GM23338 (cell line): Measurements from ENCODE around the gene BDH1. TPM values are rescaled to one million over a fixed set of nuclear protein-coding genes. Genes with fewer than 3 reads are reported as not detected.

Experiments
- ATAC-seq: fragments of 200-7000 bp; cut with Tn5 transposase; 3 replicates; pipeline ENCODE4 v1.9.1; 2020
- DNase-seq: peaks from one replicate; pipeline ENCODE4 v3.0.0-alpha.2; 2015; ENCODE audit warnings: low spot score
- H2AFZ ChIP-seq: fragments of 200-600 bp; sonication (generic); 2 replicates; pipeline ENCODE4 v1.8.0; 2016; ENCODE audit warnings: antibody characterized with exemption, mild to moderate bottlenecking, moderate library complexity
- H3F3A ChIP-seq: fragments of 200-600 bp; sonication (generic); replicated peaks from 2 replicates; pipeline ENCODE4 v1.8.0; 2017; ENCODE audit warnings: antibody characterized with exemption, mixed run types, low read depth
- H3K27ac ChIP-seq: fragments of 200-600 bp; sonication (generic); 2 replicates; pipeline ENCODE4 v1.6.1; 2016; ENCODE audit warnings: low read depth
- H3K27me3 ChIP-seq: fragments of 200-600 bp; sonication (generic); 2 replicates; pipeline ENCODE4 v1.8.0; 2016; ENCODE audit warnings: mild to moderate bottlenecking, mixed run types, moderate library complexity; ENCODE audit not compliant: insufficient read depth
- H3K36me3 ChIP-seq: fragments of 200-600 bp; sonication (generic); 2 replicates; pipeline ENCODE4 v1.8.0; 2016; ENCODE audit warnings: mild to moderate bottlenecking; ENCODE audit not compliant: insufficient read depth
- H3K4me1 ChIP-seq: fragments of 200-600 bp; sonication (generic); 2 replicates; pipeline ENCODE4 v1.8.0; 2016; ENCODE audit warnings: mild to moderate bottlenecking, moderate library complexity; ENCODE audit not compliant: insufficient read depth
- H3K4me2 ChIP-seq: fragments of 200-600 bp; sonication (generic); 2 replicates; pipeline ENCODE4 v1.7.1; 2017; ENCODE audit warnings: mixed run types
- H3K4me3 ChIP-seq: fragments of 200-600 bp; sonication (generic); 2 replicates; pipeline ENCODE4 v1.6.1; 2016; ENCODE audit warnings: mixed run types
- H3K79me2 ChIP-seq: fragments of 200-600 bp; sonication (generic); replicated peaks from 2 replicates; pipeline ENCODE4 v1.8.0; 2017; ENCODE audit warnings: mild to moderate bottlenecking; ENCODE audit not compliant: insufficient read depth
- H3K9me2 ChIP-seq: fragments of 200-600 bp; sonication (generic); 2 replicates; pipeline ENCODE4 v1.8.0; 2017; ENCODE audit not compliant: insufficient read depth
- H4K20me1 ChIP-seq: fragments of 200-600 bp; sonication (generic); replicated peaks from 2 replicates; pipeline ENCODE4 v1.8.0; 2017; ENCODE audit warnings: mild to moderate bottlenecking; ENCODE audit not compliant: insufficient read depth
- H3K27ac Mint-ChIP-seq: 2 replicates; pipeline ENCODE4 v1.8.0; 2020; ENCODE audit warnings: inconsistent platforms, mild to moderate bottlenecking, moderate library complexity, mixed read lengths
- H3K27me3 Mint-ChIP-seq: 3 replicates; pipeline ENCODE4 v1.8.0; 2022; ENCODE audit warnings: low read depth, mild to moderate bottlenecking, moderate library complexity, mixed read lengths, inconsistent platforms; ENCODE audit not compliant: insufficient read depth, poor library complexity
- H3K36me3 Mint-ChIP-seq: 3 replicates; pipeline ENCODE4 v1.8.0; 2021; ENCODE audit warnings: low read depth, mild to moderate bottlenecking, inconsistent platforms, moderate library complexity, mixed read lengths
- H3K4me1 Mint-ChIP-seq: 3 replicates; pipeline ENCODE4 v1.8.0; 2020; ENCODE audit warnings: mild to moderate bottlenecking, inconsistent platforms, mixed read lengths
- H3K4me3 Mint-ChIP-seq: 3 replicates; pipeline ENCODE4 v1.8.0; 2021; ENCODE audit warnings: moderate library complexity, mild to moderate bottlenecking, inconsistent platforms, mixed read lengths
- H3K9me3 Mint-ChIP-seq: 3 replicates; pipeline ENCODE4 v1.8.0; 2020; ENCODE audit warnings: moderate library complexity, mild to moderate bottlenecking, inconsistent platforms, mixed read lengths
- CREB1 ChIP-seq: fragments of 250-450 bp; sonication (Bioruptor Pico); IDR thresholded peaks from 2 replicates; pipeline ENCODE4 v1.5.0; 2020; ENCODE audit warnings: low read depth, mild to moderate bottlenecking, moderate library complexity
- EZH2 ChIP-seq: fragments of 200-600 bp; sonication (generic); IDR thresholded peaks from one replicate; pipeline ENCODE4 v1.8.0; 2017; ENCODE audit warnings: antibody characterized with exemption, mild to moderate bottlenecking, low read depth; ENCODE audit not compliant: unreplicated experiment
- EZH2phosphoT487 ChIP-seq: fragments of 200-600 bp; sonication (generic); IDR thresholded peaks from one replicate; pipeline ENCODE4 v1.8.1; 2018; ENCODE audit warnings: antibody characterized with exemption; ENCODE audit not compliant: unreplicated experiment
- JUNB ChIP-seq: IDR thresholded peaks from one replicate; pipeline ENCODE4 v1.6.1; 2016; ENCODE audit warnings: antibody characterized with exemption; ENCODE audit not compliant: unreplicated experiment
- NANOG ChIP-seq: IDR thresholded peaks from 2 replicates; pipeline ENCODE4 v1.6.1; 2016; ENCODE audit warnings: antibody characterized with exemption, borderline replicate concordance
- POLR2AphosphoS5 ChIP-seq: IDR thresholded peaks from 2 replicates; pipeline ENCODE4 v1.6.1; 2016; ENCODE audit warnings: antibody characterized with exemption, low read depth
- ZNF114 ChIP-seq: fragments of 250-450 bp; sonication (Bioruptor Pico); IDR thresholded peaks from 2 replicates; pipeline ENCODE4 v1.5.0; 2020; ENCODE audit warnings: mild to moderate bottlenecking, moderate library complexity
- ZNF331 ChIP-seq: fragments of 250-450 bp; sonication (Bioruptor Pico); IDR thresholded peaks from 2 replicates; pipeline ENCODE4 v1.5.0; 2020; ENCODE audit warnings: low read depth, mild to moderate bottlenecking, moderate library complexity
- polyA plus RNA-seq: library from polyadenylated mRNA; unstranded; fragments of >200 nt; fragmentation: Nextera tagmentation; extraction: Ambion mirVana; gene quantifications from 2 replicates; pipeline ENCODE4 v1.2.1, GENCODE V29; 2016
- total RNA-seq: library from RNA; depleted of rRNA; stranded (reverse); fragments of >200 nt; shearing (Covaris generic); gene quantifications from 2 replicates; pipeline ENCODE4 v1.2.3, GENCODE V29; 2014
- TF ChIP-seq, protein P1 (sequence below): IDR thresholded peaks from 2 replicates; pipeline ENCODE4 v1.6.1; 2016; ENCODE audit warnings: antibody characterized with exemption
- TF ChIP-seq, protein P2 (sequence below): IDR thresholded peaks from one replicate; pipeline ENCODE4 v1.6.1; 2018; ENCODE audit warnings: antibody characterized with exemption; ENCODE audit not compliant: unreplicated experiment
- TF ChIP-seq, protein P3 (sequence below): fragments of 250-450 bp; sonication (Bioruptor Pico); IDR thresholded peaks from 2 replicates; pipeline ENCODE4 v1.5.0; 2020; ENCODE audit warnings: mild to moderate bottlenecking, moderate library complexity

The BDH1 gene
- total and polyA plus RNA-seq, 2 experiments from 2014 or later: 18.1 to 19.3 TPM

DNA sequence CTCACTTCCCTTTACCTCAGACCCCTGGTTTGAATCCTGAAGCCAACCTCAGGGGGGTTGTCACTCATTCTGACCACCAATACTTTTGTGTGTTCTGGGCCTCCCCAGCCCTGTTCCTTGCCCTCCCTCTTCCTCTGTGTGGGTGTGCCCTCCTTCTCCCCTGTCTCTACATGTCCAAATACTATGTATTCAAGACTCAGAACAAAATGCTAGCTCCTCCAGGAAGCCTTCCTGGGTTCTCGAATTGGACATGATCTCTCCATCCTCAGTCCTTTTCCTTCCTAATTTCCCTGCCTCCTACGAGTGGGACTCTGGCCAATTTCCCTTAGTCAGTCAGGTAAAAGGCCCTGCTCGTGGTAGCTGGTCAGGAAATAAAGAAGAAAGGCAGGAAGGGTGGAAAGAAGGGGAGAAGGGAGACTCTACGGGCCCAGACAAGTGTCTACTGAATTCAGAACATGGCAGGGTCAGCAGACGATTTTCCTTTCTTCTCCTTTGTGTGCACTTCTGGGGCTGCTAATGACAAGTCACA is 79.7 kb downstream of the BDH1 start (continued):
- TF ChIP-seq, protein P1, sequence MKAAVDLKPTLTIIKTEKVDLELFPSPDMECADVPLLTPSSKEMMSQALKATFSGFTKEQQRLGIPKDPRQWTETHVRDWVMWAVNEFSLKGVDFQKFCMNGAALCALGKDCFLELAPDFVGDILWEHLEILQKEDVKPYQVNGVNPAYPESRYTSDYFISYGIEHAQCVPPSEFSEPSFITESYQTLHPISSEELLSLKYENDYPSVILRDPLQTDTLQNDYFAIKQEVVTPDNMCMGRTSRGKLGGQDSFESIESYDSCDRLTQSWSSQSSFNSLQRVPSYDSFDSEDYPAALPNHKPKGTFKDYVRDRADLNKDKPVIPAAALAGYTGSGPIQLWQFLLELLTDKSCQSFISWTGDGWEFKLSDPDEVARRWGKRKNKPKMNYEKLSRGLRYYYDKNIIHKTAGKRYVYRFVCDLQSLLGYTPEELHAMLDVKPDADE: no peak
- TF ChIP-seq CREB1 (CRISPR knock-in tag) (no peak), POLR2AphosphoS5 (no peak)

DNA sequence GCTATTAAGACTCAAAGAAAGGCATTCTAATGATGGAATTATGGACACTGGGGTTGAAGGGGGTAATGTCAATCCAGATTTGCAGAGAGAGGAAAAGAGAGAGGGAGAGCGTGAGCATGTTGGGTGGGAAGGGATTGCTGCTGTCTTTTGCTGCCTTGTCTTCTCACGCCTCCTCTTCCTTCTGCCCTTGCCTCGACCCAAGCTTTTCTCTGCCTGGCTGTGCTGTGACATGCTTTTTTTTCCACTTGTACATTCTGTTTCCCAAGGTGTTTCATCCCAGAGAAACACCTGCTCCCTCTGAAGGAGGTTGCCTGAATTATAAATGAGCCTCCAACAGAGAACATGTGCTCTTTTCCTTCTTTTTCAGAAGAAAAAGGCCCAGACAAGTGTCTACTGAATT is 80.3 kb downstream of the BDH1 start:
- H3K79me2 ChIP-seq: no peaks in the 10 kb centered on the region
- H3K27ac Mint-ChIP-seq: no peak overlapping the region
- DNase-seq (no peak), ATAC-seq (no peak)
- H3K4me1 Mint-ChIP-seq: peaks cover 18% of the 10 kb centered on the region
- H3K4me2 ChIP-seq: no peak overlapping the region
- peaks cover 9% of the 10 kb centered on the region for H3K27me3 Mint-ChIP-seq
- H3K9me3 Mint-ChIP-seq: no peaks in the 10 kb centered on the region; the same call in 2 of the 3 replicates
- H3K36me3 ChIP-seq: no peaks in the 10 kb centered on the region
- H3K27ac ChIP-seq: no peak overlapping the region
- H3K4me3 ChIP-seq: no peak overlapping the region
- H3K27me3 ChIP-seq: no peaks in the 10 kb centered on the region
- H2AFZ ChIP-seq: no peak overlapping the region
- H3K9me2 ChIP-seq: no peaks in the 10 kb centered on the region; the same call in 1 of the 2 replicates
- H3K36me3 Mint-ChIP-seq: no peaks in the 10 kb centered on the region
- peaks cover 9% of the 10 kb centered on the region for H3K4me1 ChIP-seq
- no peak overlapping the region for H3K4me3 Mint-ChIP-seq
- no peaks in the 10 kb centered on the region for H4K20me1 ChIP-seq
- H3F3A ChIP-seq: no peaks in the 10 kb centered on the region
- TF ChIP-seq, protein P2, sequence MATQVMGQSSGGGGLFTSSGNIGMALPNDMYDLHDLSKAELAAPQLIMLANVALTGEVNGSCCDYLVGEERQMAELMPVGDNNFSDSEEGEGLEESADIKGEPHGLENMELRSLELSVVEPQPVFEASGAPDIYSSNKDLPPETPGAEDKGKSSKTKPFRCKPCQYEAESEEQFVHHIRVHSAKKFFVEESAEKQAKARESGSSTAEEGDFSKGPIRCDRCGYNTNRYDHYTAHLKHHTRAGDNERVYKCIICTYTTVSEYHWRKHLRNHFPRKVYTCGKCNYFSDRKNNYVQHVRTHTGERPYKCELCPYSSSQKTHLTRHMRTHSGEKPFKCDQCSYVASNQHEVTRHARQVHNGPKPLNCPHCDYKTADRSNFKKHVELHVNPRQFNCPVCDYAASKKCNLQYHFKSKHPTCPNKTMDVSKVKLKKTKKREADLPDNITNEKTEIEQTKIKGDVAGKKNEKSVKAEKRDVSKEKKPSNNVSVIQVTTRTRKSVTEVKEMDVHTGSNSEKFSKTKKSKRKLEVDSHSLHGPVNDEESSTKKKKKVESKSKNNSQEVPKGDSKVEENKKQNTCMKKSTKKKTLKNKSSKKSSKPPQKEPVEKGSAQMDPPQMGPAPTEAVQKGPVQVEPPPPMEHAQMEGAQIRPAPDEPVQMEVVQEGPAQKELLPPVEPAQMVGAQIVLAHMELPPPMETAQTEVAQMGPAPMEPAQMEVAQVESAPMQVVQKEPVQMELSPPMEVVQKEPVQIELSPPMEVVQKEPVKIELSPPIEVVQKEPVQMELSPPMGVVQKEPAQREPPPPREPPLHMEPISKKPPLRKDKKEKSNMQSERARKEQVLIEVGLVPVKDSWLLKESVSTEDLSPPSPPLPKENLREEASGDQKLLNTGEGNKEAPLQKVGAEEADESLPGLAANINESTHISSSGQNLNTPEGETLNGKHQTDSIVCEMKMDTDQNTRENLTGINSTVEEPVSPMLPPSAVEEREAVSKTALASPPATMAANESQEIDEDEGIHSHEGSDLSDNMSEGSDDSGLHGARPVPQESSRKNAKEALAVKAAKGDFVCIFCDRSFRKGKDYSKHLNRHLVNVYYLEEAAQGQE: no peak
- no peak for TF ChIP-seq EZH2
- TF ChIP-seq, protein P3, sequence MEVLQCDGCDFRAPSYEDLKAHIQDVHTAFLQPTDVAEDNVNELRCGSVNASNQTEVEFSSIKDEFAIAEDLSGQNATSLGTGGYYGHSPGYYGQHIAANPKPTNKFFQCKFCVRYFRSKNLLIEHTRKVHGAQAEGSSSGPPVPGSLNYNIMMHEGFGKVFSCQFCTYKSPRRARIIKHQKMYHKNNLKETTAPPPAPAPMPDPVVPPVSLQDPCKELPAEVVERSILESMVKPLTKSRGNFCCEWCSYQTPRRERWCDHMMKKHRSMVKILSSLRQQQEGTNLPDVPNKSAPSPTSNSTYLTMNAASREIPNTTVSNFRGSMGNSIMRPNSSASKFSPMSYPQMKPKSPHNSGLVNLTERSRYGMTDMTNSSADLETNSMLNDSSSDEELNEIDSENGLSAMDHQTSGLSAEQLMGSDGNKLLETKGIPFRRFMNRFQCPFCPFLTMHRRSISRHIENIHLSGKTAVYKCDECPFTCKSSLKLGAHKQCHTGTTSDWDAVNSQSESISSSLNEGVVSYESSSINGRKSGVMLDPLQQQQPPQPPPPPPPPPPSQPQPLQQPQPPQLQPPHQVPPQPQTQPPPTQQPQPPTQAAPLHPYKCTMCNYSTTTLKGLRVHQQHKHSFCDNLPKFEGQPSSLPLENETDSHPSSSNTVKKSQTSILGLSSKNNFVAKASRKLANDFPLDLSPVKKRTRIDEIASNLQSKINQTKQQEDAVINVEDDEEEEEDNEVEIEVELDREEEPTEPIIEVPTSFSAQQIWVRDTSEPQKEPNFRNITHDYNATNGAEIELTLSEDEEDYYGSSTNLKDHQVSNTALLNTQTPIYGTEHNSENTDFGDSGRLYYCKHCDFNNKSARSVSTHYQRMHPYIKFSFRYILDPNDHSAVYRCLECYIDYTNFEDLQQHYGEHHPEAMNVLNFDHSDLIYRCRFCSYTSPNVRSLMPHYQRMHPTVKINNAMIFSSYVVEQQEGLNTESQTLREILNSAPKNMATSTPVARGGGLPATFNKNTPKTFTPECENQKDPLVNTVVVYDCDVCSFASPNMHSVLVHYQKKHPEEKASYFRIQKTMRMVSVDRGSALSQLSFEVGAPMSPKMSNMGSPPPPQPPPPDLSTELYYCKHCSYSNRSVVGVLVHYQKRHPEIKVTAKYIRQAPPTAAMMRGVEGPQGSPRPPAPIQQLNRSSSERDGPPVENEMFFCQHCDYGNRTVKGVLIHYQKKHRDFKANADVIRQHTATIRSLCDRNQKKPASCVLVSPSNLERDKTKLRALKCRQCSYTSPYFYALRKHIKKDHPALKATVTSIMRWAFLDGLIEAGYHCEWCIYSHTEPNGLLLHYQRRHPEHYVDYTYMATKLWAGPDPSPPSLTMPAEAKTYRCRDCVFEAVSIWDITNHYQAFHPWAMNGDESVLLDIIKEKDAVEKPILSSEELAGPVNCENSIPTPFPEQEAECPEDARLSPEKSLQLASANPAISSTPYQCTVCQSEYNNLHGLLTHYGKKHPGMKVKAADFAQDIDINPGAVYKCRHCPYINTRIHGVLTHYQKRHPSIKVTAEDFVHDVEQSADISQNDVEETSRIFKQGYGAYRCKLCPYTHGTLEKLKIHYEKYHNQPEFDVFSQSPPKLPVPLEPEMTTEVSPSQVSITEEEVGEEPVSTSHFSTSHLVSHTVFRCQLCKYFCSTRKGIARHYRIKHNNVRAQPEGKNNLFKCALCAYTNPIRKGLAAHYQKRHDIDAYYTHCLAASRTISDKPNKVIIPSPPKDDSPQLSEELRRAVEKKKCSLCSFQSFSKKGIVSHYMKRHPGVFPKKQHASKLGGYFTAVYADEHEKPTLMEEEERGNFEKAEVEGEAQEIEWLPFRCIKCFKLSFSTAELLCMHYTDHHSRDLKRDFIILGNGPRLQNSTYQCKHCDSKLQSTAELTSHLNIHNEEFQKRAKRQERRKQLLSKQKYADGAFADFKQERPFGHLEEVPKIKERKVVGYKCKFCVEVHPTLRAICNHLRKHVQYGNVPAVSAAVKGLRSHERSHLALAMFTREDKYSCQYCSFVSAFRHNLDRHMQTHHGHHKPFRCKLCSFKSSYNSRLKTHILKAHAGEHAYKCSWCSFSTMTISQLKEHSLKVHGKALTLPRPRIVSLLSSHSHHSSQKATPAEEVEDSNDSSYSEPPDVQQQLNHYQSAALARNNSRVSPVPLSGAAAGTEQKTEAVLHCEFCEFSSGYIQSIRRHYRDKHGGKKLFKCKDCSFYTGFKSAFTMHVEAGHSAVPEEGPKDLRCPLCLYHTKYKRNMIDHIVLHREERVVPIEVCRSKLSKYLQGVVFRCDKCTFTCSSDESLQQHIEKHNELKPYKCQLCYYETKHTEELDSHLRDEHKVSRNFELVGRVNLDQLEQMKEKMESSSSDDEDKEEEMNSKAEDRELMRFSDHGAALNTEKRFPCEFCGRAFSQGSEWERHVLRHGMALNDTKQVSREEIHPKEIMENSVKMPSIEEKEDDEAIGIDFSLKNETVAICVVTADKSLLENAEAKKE (CRISPR knock-in tag): no peak
- no peak for TF ChIP-seq ZNF331 (CRISPR knock-in tag)
- no peak for TF ChIP-seq CREB1 (CRISPR knock-in tag)
- TF ChIP-seq, protein P1: no peak
- no peak for TF ChIP-seq EZH2phosphoT487
- TF ChIP-seq ZNF114 (CRISPR knock-in tag): no peak
- no peak for TF ChIP-seq JUNB
- no peak for TF ChIP-seq NANOG
- TF ChIP-seq POLR2AphosphoS5: no peak
